Mucosa of gallbladder (tissue), 1 donor: Measurements from ENCODE around the gene SLC25A29. TPM values are rescaled to one million over a fixed set of nuclear protein-coding genes. Genes with fewer than 3 reads are reported as not detected.

Experiments used
- total RNA-seq: library from RNA; stranded (reverse); gene quantifications from one replicate; pipeline ENCODE4 v1.2.1, GENCODE V29; 2021
- donor health status: DM: no; HTN: no; CAD: no.

The SLC25A29 gene
- total RNA-seq, 1 donor from 2014 or later: 165 TPM

Other genes with a start within 250 kb of the SLC25A29 start
- 89.1 TPM for gene EVL, start 241.0 kb downstream of the SLC25A29 start, total RNA-seq
- 149 TPM for gene DEGS2, start 146.8 kb downstream of the SLC25A29 start, total RNA-seq
- 63.8 TPM for gene YY1, start 67.3 kb downstream of the SLC25A29 start, total RNA-seq
- 0.20 TPM for gene SLC25A47, start 16.9 kb upstream of the SLC25A29 start, total RNA-seq
- 10.4 TPM for gene WDR25, start 70.0 kb upstream of the SLC25A29 start, total RNA-seq